D721Med (cell line): ENCODE measurements around the gene QRFP.

ENCODE experiments used
- DNase-seq: peaks from one replicate; pipeline ENCODE4 v3.0.0; 2011; ENCODE audit warnings: low spot score; ENCODE audit not compliant: insufficient read length
- FAIRE-seq: peaks from 2 replicates; lab custom pipeline; 2011; peaks lifted over from hg19 to GRCh38; lab: Jason Lieb, UNC
- TF ChIP-seq, protein P1 (sequence below): IDR thresholded peaks from 2 replicates; pipeline ENCODE4 v1.5.1; 2012; ENCODE audit warnings: mild to moderate bottlenecking, control low read depth; ENCODE audit not compliant: insufficient read depth; ENCODE audit errors: missing control alignments

The QRFP gene

DNA sequence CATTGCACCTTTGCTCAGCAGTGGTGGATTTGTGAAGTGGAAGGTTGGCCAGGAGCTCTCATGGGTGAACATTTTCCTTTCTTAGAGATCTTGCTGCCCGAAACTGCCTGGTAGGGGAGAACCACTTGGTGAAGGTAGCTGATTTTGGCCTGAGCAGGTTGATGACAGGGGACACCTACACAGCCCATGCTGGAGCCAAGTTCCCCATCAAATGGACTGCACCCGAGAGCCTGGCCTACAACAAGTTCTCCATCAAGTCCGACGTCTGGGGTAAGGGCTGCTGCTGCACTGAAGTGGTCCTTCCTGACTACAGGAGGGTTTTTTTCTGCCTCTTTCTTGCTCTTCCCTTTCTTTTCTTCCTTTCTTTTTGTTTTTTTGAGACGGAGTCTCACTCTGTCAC lies 21.8 kb downstream of the QRFP start:
- TF ChIP-seq, protein P1, sequence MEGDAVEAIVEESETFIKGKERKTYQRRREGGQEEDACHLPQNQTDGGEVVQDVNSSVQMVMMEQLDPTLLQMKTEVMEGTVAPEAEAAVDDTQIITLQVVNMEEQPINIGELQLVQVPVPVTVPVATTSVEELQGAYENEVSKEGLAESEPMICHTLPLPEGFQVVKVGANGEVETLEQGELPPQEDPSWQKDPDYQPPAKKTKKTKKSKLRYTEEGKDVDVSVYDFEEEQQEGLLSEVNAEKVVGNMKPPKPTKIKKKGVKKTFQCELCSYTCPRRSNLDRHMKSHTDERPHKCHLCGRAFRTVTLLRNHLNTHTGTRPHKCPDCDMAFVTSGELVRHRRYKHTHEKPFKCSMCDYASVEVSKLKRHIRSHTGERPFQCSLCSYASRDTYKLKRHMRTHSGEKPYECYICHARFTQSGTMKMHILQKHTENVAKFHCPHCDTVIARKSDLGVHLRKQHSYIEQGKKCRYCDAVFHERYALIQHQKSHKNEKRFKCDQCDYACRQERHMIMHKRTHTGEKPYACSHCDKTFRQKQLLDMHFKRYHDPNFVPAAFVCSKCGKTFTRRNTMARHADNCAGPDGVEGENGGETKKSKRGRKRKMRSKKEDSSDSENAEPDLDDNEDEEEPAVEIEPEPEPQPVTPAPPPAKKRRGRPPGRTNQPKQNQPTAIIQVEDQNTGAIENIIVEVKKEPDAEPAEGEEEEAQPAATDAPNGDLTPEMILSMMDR = no peak
- DNase-seq = no peak
- no peak for FAIRE-seq

DNA sequence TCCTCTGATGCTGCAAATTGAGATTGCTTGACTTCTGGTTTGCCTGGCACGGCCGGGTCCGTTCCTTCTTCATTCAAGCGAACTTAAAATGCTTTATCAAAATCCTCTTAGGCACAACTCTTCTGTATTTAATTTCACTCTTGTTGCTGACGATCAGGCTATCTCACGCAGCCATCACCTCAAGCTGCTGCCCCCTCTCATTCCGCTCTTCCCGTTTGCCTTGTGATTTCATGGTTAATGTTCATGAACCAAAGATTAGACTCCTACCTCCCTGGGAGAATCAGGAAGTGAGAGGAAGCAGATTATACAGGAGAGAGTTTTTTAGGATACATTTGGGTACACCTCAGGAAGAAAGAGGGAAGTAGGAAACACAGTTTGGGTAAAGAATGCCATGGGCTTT lies 22.6 kb downstream of the QRFP start:
- no peak for DNase-seq
- TF ChIP-seq, protein P1 = no peak
- FAIRE-seq = no peak

- DNase-seq (no peak), FAIRE-seq (no peak)
- TF ChIP-seq, protein P1 = no peak
Observed at GRCh38 chr9:130872912-130873503, 23.6 kb downstream of the QRFP start.

DNA sequence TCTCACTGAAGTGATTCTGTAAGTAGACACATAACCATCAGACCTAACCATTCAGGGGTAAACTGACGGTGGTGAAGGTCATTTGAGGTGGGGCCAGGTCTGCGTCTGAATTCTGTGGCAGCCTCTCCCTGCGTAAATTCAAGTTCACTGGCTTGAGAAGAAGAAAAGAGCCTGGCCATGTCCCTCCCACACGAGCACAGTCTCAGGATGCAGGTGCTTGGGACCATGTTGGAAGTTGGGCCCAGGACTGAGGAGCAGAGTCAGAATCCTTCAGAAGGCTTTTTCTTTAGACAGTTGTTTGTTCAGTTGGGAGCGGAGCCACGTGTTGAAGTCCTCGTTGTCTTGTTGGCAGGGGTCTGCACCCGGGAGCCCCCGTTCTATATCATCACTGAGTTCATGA lies 24.1 kb downstream of the QRFP start:
- TF ChIP-seq, protein P1 = no peak
- no peak for DNase-seq
- FAIRE-seq = no peak

GRCh38 chr9:130872093-130872492 lies 24.5 kb downstream of the QRFP start:
- no peak for DNase-seq
- FAIRE-seq = no peak
- TF ChIP-seq, protein P1 = no peak

DNA sequence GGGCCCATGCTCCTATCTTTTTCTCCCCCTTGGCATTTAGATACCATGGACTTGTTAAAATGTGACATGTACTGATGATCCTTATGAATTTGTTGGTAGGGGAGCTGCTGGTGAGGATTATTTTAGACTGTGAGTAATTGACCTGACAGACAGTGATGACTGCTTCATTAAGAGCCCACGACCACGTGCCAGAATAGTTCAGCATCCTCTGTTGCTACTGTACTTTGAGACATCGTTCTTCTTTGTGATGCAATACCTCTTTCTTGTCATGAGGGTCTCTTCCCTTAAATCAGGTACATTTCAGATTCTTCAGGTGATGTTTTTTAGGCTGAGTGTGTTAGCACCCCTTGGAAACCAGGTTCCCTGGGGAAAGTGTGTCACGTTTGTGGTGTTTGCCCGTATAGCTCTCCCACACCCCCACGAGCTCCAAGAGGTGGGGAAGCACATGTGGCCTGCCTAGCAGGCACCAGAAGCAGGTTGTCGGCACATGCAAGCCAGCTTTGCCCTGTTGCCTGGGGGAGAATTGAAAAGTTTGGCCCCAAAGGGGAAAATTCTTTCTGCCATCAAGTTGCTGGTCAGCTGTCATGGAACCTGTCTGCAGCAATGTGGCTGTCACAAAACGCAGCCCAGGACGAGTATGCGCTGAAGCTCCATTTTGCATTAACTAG lies 25.1 kb downstream of the QRFP start:
- no peak for FAIRE-seq
- DNase-seq = no peak
- TF ChIP-seq, protein P1 = no peak
